GM23338 (cell line): ENCODE results near the gene EFNB2. TPM values are rescaled to one million over a fixed set of nuclear protein-coding genes. Genes with fewer than 3 reads are reported as not detected.

Experiments
- ATAC-seq: fragments of 200-7000 bp; cut with Tn5 transposase; 3 replicates; pipeline ENCODE4 v1.9.1; 2020
- DNase-seq: peaks from one replicate; pipeline ENCODE4 v3.0.0-alpha.2; 2015; ENCODE audit warnings: low spot score
- H2AFZ ChIP-seq: fragments of 200-600 bp; sonication (generic); 2 replicates; pipeline ENCODE4 v1.8.0; 2016; ENCODE audit warnings: antibody characterized with exemption, mild to moderate bottlenecking, moderate library complexity
- H3F3A ChIP-seq: fragments of 200-600 bp; sonication (generic); replicated peaks from 2 replicates; pipeline ENCODE4 v1.8.0; 2017; ENCODE audit warnings: antibody characterized with exemption, mixed run types, low read depth
- H3K27ac ChIP-seq: fragments of 200-600 bp; sonication (generic); 2 replicates; pipeline ENCODE4 v1.6.1; 2016; ENCODE audit warnings: low read depth
- H3K27me3 ChIP-seq: fragments of 200-600 bp; sonication (generic); 2 replicates; pipeline ENCODE4 v1.8.0; 2016; ENCODE audit warnings: mild to moderate bottlenecking, mixed run types, moderate library complexity; ENCODE audit not compliant: insufficient read depth
- H3K36me3 ChIP-seq: fragments of 200-600 bp; sonication (generic); 2 replicates; pipeline ENCODE4 v1.8.0; 2016; ENCODE audit warnings: mild to moderate bottlenecking; ENCODE audit not compliant: insufficient read depth
- H3K4me1 ChIP-seq: fragments of 200-600 bp; sonication (generic); 2 replicates; pipeline ENCODE4 v1.8.0; 2016; ENCODE audit warnings: mild to moderate bottlenecking, moderate library complexity; ENCODE audit not compliant: insufficient read depth
- H3K4me2 ChIP-seq: fragments of 200-600 bp; sonication (generic); 2 replicates; pipeline ENCODE4 v1.7.1; 2017; ENCODE audit warnings: mixed run types
- H3K4me3 ChIP-seq: fragments of 200-600 bp; sonication (generic); 2 replicates; pipeline ENCODE4 v1.6.1; 2016; ENCODE audit warnings: mixed run types
- H3K79me2 ChIP-seq: fragments of 200-600 bp; sonication (generic); replicated peaks from 2 replicates; pipeline ENCODE4 v1.8.0; 2017; ENCODE audit warnings: mild to moderate bottlenecking; ENCODE audit not compliant: insufficient read depth
- H3K9me2 ChIP-seq: fragments of 200-600 bp; sonication (generic); 2 replicates; pipeline ENCODE4 v1.8.0; 2017; ENCODE audit not compliant: insufficient read depth
- H4K20me1 ChIP-seq: fragments of 200-600 bp; sonication (generic); replicated peaks from 2 replicates; pipeline ENCODE4 v1.8.0; 2017; ENCODE audit warnings: mild to moderate bottlenecking; ENCODE audit not compliant: insufficient read depth
- H3K27ac Mint-ChIP-seq: 2 replicates; pipeline ENCODE4 v1.8.0; 2020; ENCODE audit warnings: inconsistent platforms, mild to moderate bottlenecking, moderate library complexity, mixed read lengths
- H3K27me3 Mint-ChIP-seq: 3 replicates; pipeline ENCODE4 v1.8.0; 2022; ENCODE audit warnings: low read depth, mild to moderate bottlenecking, moderate library complexity, mixed read lengths, inconsistent platforms; ENCODE audit not compliant: insufficient read depth, poor library complexity
- H3K36me3 Mint-ChIP-seq: 3 replicates; pipeline ENCODE4 v1.8.0; 2021; ENCODE audit warnings: low read depth, mild to moderate bottlenecking, inconsistent platforms, moderate library complexity, mixed read lengths
- H3K4me1 Mint-ChIP-seq: 3 replicates; pipeline ENCODE4 v1.8.0; 2020; ENCODE audit warnings: mild to moderate bottlenecking, inconsistent platforms, mixed read lengths
- H3K4me3 Mint-ChIP-seq: 3 replicates; pipeline ENCODE4 v1.8.0; 2021; ENCODE audit warnings: moderate library complexity, mild to moderate bottlenecking, inconsistent platforms, mixed read lengths
- H3K9me3 Mint-ChIP-seq: 3 replicates; pipeline ENCODE4 v1.8.0; 2020; ENCODE audit warnings: moderate library complexity, mild to moderate bottlenecking, inconsistent platforms, mixed read lengths
- CREB1 ChIP-seq: fragments of 250-450 bp; sonication (Bioruptor Pico); IDR thresholded peaks from 2 replicates; pipeline ENCODE4 v1.5.0; 2020; ENCODE audit warnings: low read depth, mild to moderate bottlenecking, moderate library complexity
- NANOG ChIP-seq: IDR thresholded peaks from 2 replicates; pipeline ENCODE4 v1.6.1; 2016; ENCODE audit warnings: antibody characterized with exemption, borderline replicate concordance
- STAT1 ChIP-seq: IDR thresholded peaks from one replicate; pipeline ENCODE4 v1.6.1; 2016; ENCODE audit warnings: antibody characterized with exemption; ENCODE audit not compliant: unreplicated experiment
- ZNF114 ChIP-seq: fragments of 250-450 bp; sonication (Bioruptor Pico); IDR thresholded peaks from 2 replicates; pipeline ENCODE4 v1.5.0; 2020; ENCODE audit warnings: mild to moderate bottlenecking, moderate library complexity
- ZNF462 ChIP-seq: fragments of 250-450 bp; sonication (Bioruptor Pico); IDR thresholded peaks from 2 replicates; pipeline ENCODE4 v1.5.0; 2020; ENCODE audit warnings: mild to moderate bottlenecking, moderate library complexity
- polyA plus RNA-seq: library from polyadenylated mRNA; unstranded; fragments of >200 nt; fragmentation: Nextera tagmentation; extraction: Ambion mirVana; gene quantifications from 2 replicates; pipeline ENCODE4 v1.2.1, GENCODE V29; 2016
- total RNA-seq: library from RNA; depleted of rRNA; stranded (reverse); fragments of >200 nt; shearing (Covaris generic); gene quantifications from 2 replicates; pipeline ENCODE4 v1.2.3, GENCODE V29; 2014

EFNB2 gene
- total and polyA plus RNA-seq, 2 experiments from 2014 or later: 5.7 to 10.9 TPM

GRCh38 chr13:106551751-106552150, 16.3 kb upstream of the EFNB2 start:
- H3K36me3 ChIP-seq: peaks cover 48% of the 10 kb centered on the region

GRCh38 chr13:106551350-106551749, 15.9 kb upstream of the EFNB2 start:
- Mint-ChIP-seq H3K4me3 (no peak overlapping the region), H3K4me1 (peaks cover 9% of the 10 kb centered on the region; the same call in 2 of the 3 replicates), H3K27ac (no peak overlapping the region; the same call in 1 of the 2 replicates), H3K9me3 (no peaks in the 10 kb centered on the region), H3K27me3 (no peaks in the 10 kb centered on the region), H3K36me3 (peaks cover 65% of the 10 kb centered on the region)
- Histone ChIP-seq H3K27ac (no peak overlapping the region), H3K36me3 (peaks cover 44% of the 10 kb centered on the region), H4K20me1 (peaks cover 65% of the 10 kb centered on the region), H3K4me3 (no peak overlapping the region), H3K9me2 (no peaks in the 10 kb centered on the region), H3K27me3 (no peaks in the 10 kb centered on the region), H3K4me2 (no peak overlapping the region), H3K79me2 (peaks cover 100% of the 10 kb centered on the region), H3F3A (no peaks in the 10 kb centered on the region), H2AFZ (no peak overlapping the region), H3K4me1 (no peaks in the 10 kb centered on the region)
- TF ChIP-seq CREB1 (CRISPR knock-in tag) (no peak), ZNF462 (no peak), STAT1 (no peak), NANOG (no peak), ZNF114 (no peak)
- no peak for ATAC-seq
- DNase-seq: no peak

More at GRCh38 chr13:106551751-106552150, 16.3 kb upstream of the EFNB2 start:
- Histone ChIP-seq H3K9me2 (no peaks in the 10 kb centered on the region), H3K4me2 (no peak overlapping the region), H3K27ac (no peak overlapping the region; the same call in 1 of the 2 replicates), H3K4me1 (no peaks in the 10 kb centered on the region), H3K79me2 (peaks cover 100% of the 10 kb centered on the region), H3K27me3 (no peaks in the 10 kb centered on the region), H4K20me1 (peaks cover 64% of the 10 kb centered on the region), H2AFZ (no peak overlapping the region), H3K4me3 (no peak overlapping the region), H3F3A (no peaks in the 10 kb centered on the region)
- H3K27ac Mint-ChIP-seq: no peak overlapping the region; the same call in 1 of the 2 replicates
- TF ChIP-seq CREB1 (CRISPR knock-in tag) (no peak), STAT1 (no peak)
- ATAC-seq (no peak), DNase-seq (no peak)
- H3K9me3 Mint-ChIP-seq: no peaks in the 10 kb centered on the region
- H3K27me3 Mint-ChIP-seq: no peaks in the 10 kb centered on the region
- H3K4me3 Mint-ChIP-seq: no peak overlapping the region
- peaks cover 9% of the 10 kb centered on the region; the same call in 2 of the 3 replicates for H3K4me1 Mint-ChIP-seq
- peaks cover 69% of the 10 kb centered on the region for H3K36me3 Mint-ChIP-seq
